ENCODE results near the gene RASAL2. TPM values are rescaled to one million over a fixed set of nuclear protein-coding genes. Genes with fewer than 3 reads are reported as not detected.

The RASAL2 gene
- total RNA-seq, 1 experiment from 2014 or later = 36.8 TPM

- H3K36me3 Mint-ChIP-seq (ENCODE audit: insufficient read depth, unreplicated experiment) = no peaks in the 10 kb centered on the region
- H3K27me3 ChIP-seq (replicated peaks; ENCODE audit: control insufficient read depth, insufficient read depth, low read length) = no peaks in the 10 kb centered on the region
- no TSS peak for BruUV-seq (replicated peaks)
- DNase-seq = no peak
- POLR2A ChIA-PET = no interaction called here
- no peaks in the 10 kb centered on the region for H3K36me3 ChIP-seq (ENCODE audit: control insufficient read depth, insufficient read depth, low read length)
- H3K27ac Mint-ChIP-seq (ENCODE audit: unreplicated experiment) = no peak overlapping the region
- H3K9me3 Mint-ChIP-seq (ENCODE audit: unreplicated experiment) = no peaks in the 10 kb centered on the region
- H3K27me3 Mint-ChIP-seq (ENCODE audit: insufficient read depth, unreplicated experiment) = no peaks in the 10 kb centered on the region
- intact Hi-C loops (cut with micrococcal nuclease; ENCODE audit: unreplicated experiment) = no loop called here
- CTCF ChIA-PET = no interaction called here
- H3K4me1 ChIP-seq = 0 out of 2 replicates have a peak, but pooled peaks cover 4% of the 10 kb centered on the region
- H3K4me3 Mint-ChIP-seq (ENCODE audit: unreplicated experiment) = no peak overlapping the region
- no peaks in the 10 kb centered on the region for H3K9me3 ChIP-seq
- no peak for TF ChIP-seq CTCF (IDR thresholded peaks at IDR 0.05; ENCODE audit: insufficient read depth in 1 of 2, low read depth in 1 of 2, low read length in 1 of 2, severe bottlenecking in 1 of 2, unreplicated experiment in 1 of 2)
- no peak overlapping the region for H3K4me3 ChIP-seq (ENCODE audit: low read depth, low read length)
- H3K4me1 Mint-ChIP-seq (ENCODE audit: low read depth, unreplicated experiment) = no peaks in the 10 kb centered on the region
These were observed 236.2 kb downstream of the RASAL2 start for GRCh38 chr1:178330153-178330552.

GRCh38 chr1:178330848-178331497 lies 237.1 kb downstream of the RASAL2 start:
- Histone ChIP-seq H3K9me3 (no peaks in the 10 kb centered on the region), H3K4me1 (0 out of 2 replicates have a peak, but pooled peaks cover 4% of the 10 kb centered on the region), H3K4me3 (ENCODE audit: low read depth, low read length) (no peak overlapping the region), H3K36me3 (ENCODE audit: control insufficient read depth, insufficient read depth, low read length) (no peaks in the 10 kb centered on the region), H3K27me3 (replicated peaks; ENCODE audit: control insufficient read depth, insufficient read depth, low read length) (no peaks in the 10 kb centered on the region)
- BruUV-seq (replicated peaks) = no TSS peak
- CTCF ChIA-PET = no interaction called here
- Mint-ChIP-seq H3K9me3 (ENCODE audit: unreplicated experiment) (no peaks in the 10 kb centered on the region), H3K27me3 (ENCODE audit: insufficient read depth, unreplicated experiment) (no peaks in the 10 kb centered on the region), H3K36me3 (ENCODE audit: insufficient read depth, unreplicated experiment) (no peaks in the 10 kb centered on the region), H3K4me3 (ENCODE audit: unreplicated experiment) (no peak overlapping the region), H3K4me1 (ENCODE audit: low read depth, unreplicated experiment) (no peaks in the 10 kb centered on the region), H3K27ac (ENCODE audit: unreplicated experiment) (no peak overlapping the region)
- TF ChIP-seq CTCF (IDR thresholded peaks at IDR 0.05; ENCODE audit: insufficient read depth in 1 of 2, low read depth in 1 of 2, low read length in 1 of 2, severe bottlenecking in 1 of 2, unreplicated experiment in 1 of 2) = no peak
- DNase-seq = no peak
- POLR2A ChIA-PET = no interaction called here
- intact Hi-C loops (cut with micrococcal nuclease; ENCODE audit: unreplicated experiment) = no loop called here

- intact Hi-C loops (cut with micrococcal nuclease; ENCODE audit: unreplicated experiment) = no loop called here
- H3K36me3 Mint-ChIP-seq (ENCODE audit: insufficient read depth, unreplicated experiment) = no peaks in the 10 kb centered on the region
- no peaks in the 10 kb centered on the region for H3K36me3 ChIP-seq (ENCODE audit: control insufficient read depth, insufficient read depth, low read length)
- H3K9me3 Mint-ChIP-seq (ENCODE audit: unreplicated experiment) = no peaks in the 10 kb centered on the region
- POLR2A ChIA-PET = no interaction called here
- no peak overlapping the region for H3K27ac Mint-ChIP-seq (ENCODE audit: unreplicated experiment)
- H3K9me3 ChIP-seq = no peaks in the 10 kb centered on the region
- no TSS peak for BruUV-seq (replicated peaks)
- no peaks in the 10 kb centered on the region for H3K27me3 Mint-ChIP-seq (ENCODE audit: insufficient read depth, unreplicated experiment)
- no peak overlapping the region for H3K4me3 ChIP-seq (ENCODE audit: low read depth, low read length)
- H3K4me1 Mint-ChIP-seq (ENCODE audit: low read depth, unreplicated experiment) = peaks cover 6% of the 10 kb centered on the region
- no peak for DNase-seq
- no peaks in the 10 kb centered on the region for H3K27me3 ChIP-seq (replicated peaks; ENCODE audit: control insufficient read depth, insufficient read depth, low read length)
- no peak overlapping the region for H3K4me3 Mint-ChIP-seq (ENCODE audit: unreplicated experiment)
- H3K4me1 ChIP-seq = peaks cover 3% of the 10 kb centered on the region; the same call in 1 of the 2 replicates
- no peak for TF ChIP-seq CTCF (IDR thresholded peaks at IDR 0.05; ENCODE audit: insufficient read depth in 1 of 2, low read depth in 1 of 2, low read length in 1 of 2, severe bottlenecking in 1 of 2, unreplicated experiment in 1 of 2)
- CTCF ChIA-PET = no interaction called here
These were observed 241.5 kb downstream of the RASAL2 start for GRCh38 chr1:178335426-178335825.
